ENCODE measurements around the gene ASIC1. TPM values are rescaled to one million over a fixed set of nuclear protein-coding genes. Genes with fewer than 3 reads are reported as not detected.

Gene ASIC1
- total and polyA plus RNA-seq, 2 experiments from 2014 or later: 0.76 to 1.5 TPM

DNA sequence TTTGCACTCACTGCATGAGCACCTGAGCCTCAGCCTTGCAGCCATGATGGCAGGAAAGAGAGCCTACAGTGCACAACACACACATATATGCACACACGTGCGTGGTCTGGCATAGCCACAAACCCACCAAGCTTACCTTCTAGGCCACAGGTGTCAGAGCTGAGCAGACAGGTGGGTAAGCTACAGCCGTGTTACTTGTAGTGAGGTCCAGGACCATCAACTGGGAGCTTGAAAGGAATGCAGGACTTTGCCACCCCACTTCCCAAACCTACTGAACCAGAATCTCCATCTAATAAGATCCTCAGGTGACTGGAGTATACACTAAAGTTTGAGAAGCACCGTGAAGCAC, 2.7 kb downstream of the ASIC1 start:
- TF ChIP-seq, protein P1, sequence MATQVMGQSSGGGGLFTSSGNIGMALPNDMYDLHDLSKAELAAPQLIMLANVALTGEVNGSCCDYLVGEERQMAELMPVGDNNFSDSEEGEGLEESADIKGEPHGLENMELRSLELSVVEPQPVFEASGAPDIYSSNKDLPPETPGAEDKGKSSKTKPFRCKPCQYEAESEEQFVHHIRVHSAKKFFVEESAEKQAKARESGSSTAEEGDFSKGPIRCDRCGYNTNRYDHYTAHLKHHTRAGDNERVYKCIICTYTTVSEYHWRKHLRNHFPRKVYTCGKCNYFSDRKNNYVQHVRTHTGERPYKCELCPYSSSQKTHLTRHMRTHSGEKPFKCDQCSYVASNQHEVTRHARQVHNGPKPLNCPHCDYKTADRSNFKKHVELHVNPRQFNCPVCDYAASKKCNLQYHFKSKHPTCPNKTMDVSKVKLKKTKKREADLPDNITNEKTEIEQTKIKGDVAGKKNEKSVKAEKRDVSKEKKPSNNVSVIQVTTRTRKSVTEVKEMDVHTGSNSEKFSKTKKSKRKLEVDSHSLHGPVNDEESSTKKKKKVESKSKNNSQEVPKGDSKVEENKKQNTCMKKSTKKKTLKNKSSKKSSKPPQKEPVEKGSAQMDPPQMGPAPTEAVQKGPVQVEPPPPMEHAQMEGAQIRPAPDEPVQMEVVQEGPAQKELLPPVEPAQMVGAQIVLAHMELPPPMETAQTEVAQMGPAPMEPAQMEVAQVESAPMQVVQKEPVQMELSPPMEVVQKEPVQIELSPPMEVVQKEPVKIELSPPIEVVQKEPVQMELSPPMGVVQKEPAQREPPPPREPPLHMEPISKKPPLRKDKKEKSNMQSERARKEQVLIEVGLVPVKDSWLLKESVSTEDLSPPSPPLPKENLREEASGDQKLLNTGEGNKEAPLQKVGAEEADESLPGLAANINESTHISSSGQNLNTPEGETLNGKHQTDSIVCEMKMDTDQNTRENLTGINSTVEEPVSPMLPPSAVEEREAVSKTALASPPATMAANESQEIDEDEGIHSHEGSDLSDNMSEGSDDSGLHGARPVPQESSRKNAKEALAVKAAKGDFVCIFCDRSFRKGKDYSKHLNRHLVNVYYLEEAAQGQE (IDR thresholded peaks at IDR 0.05; ENCODE audit: unreplicated experiment): no peak
- no peak for TF ChIP-seq JUNB (IDR thresholded peaks at IDR 0.05; ENCODE audit: unreplicated experiment)
- TF ChIP-seq EZH2phosphoT487 (IDR thresholded peaks at IDR 0.05; ENCODE audit: unreplicated experiment): no peak
- no peak for TF ChIP-seq NANOG (IDR thresholded peaks at IDR 0.05; ENCODE audit: borderline replicate concordance)
- no peak for TF ChIP-seq EZH2 (IDR thresholded peaks at IDR 0.05; ENCODE audit: low read depth, unreplicated experiment)
- TF ChIP-seq ZNF331 (CRISPR knock-in tag; IDR thresholded peaks at IDR 0.05; ENCODE audit: low read depth): no peak
- TF ChIP-seq CREB1 (CRISPR knock-in tag; IDR thresholded peaks at IDR 0.05; ENCODE audit: low read depth): no peak
- TF ChIP-seq ZNF114 (CRISPR knock-in tag; IDR thresholded peaks at IDR 0.05): no peak
- no peak for TF ChIP-seq POLR2AphosphoS5 (IDR thresholded peaks at IDR 0.05; ENCODE audit: low read depth)
- TF ChIP-seq STAT1 (IDR thresholded peaks at IDR 0.05; ENCODE audit: unreplicated experiment): no peak
- TF ChIP-seq, protein P2, sequence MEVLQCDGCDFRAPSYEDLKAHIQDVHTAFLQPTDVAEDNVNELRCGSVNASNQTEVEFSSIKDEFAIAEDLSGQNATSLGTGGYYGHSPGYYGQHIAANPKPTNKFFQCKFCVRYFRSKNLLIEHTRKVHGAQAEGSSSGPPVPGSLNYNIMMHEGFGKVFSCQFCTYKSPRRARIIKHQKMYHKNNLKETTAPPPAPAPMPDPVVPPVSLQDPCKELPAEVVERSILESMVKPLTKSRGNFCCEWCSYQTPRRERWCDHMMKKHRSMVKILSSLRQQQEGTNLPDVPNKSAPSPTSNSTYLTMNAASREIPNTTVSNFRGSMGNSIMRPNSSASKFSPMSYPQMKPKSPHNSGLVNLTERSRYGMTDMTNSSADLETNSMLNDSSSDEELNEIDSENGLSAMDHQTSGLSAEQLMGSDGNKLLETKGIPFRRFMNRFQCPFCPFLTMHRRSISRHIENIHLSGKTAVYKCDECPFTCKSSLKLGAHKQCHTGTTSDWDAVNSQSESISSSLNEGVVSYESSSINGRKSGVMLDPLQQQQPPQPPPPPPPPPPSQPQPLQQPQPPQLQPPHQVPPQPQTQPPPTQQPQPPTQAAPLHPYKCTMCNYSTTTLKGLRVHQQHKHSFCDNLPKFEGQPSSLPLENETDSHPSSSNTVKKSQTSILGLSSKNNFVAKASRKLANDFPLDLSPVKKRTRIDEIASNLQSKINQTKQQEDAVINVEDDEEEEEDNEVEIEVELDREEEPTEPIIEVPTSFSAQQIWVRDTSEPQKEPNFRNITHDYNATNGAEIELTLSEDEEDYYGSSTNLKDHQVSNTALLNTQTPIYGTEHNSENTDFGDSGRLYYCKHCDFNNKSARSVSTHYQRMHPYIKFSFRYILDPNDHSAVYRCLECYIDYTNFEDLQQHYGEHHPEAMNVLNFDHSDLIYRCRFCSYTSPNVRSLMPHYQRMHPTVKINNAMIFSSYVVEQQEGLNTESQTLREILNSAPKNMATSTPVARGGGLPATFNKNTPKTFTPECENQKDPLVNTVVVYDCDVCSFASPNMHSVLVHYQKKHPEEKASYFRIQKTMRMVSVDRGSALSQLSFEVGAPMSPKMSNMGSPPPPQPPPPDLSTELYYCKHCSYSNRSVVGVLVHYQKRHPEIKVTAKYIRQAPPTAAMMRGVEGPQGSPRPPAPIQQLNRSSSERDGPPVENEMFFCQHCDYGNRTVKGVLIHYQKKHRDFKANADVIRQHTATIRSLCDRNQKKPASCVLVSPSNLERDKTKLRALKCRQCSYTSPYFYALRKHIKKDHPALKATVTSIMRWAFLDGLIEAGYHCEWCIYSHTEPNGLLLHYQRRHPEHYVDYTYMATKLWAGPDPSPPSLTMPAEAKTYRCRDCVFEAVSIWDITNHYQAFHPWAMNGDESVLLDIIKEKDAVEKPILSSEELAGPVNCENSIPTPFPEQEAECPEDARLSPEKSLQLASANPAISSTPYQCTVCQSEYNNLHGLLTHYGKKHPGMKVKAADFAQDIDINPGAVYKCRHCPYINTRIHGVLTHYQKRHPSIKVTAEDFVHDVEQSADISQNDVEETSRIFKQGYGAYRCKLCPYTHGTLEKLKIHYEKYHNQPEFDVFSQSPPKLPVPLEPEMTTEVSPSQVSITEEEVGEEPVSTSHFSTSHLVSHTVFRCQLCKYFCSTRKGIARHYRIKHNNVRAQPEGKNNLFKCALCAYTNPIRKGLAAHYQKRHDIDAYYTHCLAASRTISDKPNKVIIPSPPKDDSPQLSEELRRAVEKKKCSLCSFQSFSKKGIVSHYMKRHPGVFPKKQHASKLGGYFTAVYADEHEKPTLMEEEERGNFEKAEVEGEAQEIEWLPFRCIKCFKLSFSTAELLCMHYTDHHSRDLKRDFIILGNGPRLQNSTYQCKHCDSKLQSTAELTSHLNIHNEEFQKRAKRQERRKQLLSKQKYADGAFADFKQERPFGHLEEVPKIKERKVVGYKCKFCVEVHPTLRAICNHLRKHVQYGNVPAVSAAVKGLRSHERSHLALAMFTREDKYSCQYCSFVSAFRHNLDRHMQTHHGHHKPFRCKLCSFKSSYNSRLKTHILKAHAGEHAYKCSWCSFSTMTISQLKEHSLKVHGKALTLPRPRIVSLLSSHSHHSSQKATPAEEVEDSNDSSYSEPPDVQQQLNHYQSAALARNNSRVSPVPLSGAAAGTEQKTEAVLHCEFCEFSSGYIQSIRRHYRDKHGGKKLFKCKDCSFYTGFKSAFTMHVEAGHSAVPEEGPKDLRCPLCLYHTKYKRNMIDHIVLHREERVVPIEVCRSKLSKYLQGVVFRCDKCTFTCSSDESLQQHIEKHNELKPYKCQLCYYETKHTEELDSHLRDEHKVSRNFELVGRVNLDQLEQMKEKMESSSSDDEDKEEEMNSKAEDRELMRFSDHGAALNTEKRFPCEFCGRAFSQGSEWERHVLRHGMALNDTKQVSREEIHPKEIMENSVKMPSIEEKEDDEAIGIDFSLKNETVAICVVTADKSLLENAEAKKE (CRISPR knock-in tag; IDR thresholded peaks at IDR 0.05): no peak
- TF ChIP-seq, protein P3, sequence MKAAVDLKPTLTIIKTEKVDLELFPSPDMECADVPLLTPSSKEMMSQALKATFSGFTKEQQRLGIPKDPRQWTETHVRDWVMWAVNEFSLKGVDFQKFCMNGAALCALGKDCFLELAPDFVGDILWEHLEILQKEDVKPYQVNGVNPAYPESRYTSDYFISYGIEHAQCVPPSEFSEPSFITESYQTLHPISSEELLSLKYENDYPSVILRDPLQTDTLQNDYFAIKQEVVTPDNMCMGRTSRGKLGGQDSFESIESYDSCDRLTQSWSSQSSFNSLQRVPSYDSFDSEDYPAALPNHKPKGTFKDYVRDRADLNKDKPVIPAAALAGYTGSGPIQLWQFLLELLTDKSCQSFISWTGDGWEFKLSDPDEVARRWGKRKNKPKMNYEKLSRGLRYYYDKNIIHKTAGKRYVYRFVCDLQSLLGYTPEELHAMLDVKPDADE (IDR thresholded peaks at IDR 0.05): no peak
- TF ChIP-seq, protein P4, sequence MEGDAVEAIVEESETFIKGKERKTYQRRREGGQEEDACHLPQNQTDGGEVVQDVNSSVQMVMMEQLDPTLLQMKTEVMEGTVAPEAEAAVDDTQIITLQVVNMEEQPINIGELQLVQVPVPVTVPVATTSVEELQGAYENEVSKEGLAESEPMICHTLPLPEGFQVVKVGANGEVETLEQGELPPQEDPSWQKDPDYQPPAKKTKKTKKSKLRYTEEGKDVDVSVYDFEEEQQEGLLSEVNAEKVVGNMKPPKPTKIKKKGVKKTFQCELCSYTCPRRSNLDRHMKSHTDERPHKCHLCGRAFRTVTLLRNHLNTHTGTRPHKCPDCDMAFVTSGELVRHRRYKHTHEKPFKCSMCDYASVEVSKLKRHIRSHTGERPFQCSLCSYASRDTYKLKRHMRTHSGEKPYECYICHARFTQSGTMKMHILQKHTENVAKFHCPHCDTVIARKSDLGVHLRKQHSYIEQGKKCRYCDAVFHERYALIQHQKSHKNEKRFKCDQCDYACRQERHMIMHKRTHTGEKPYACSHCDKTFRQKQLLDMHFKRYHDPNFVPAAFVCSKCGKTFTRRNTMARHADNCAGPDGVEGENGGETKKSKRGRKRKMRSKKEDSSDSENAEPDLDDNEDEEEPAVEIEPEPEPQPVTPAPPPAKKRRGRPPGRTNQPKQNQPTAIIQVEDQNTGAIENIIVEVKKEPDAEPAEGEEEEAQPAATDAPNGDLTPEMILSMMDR (conservative IDR thresholded peaks at IDR 0.05; ENCODE audit: low read depth in 2 of 2): no peak
- ATAC-seq (no peak), DNase-seq (ENCODE audit: low spot score) (no peak)
- Histone ChIP-seq H3K4me2 (no peak overlapping the region), H3F3A (replicated peaks; ENCODE audit: low read depth) (peaks cover 9% of the 10 kb centered on the region), H3K27ac (ENCODE audit: low read depth) (no peak overlapping the region), H3K36me3 (ENCODE audit: insufficient read depth) (no peaks in the 10 kb centered on the region), H3K27me3 (ENCODE audit: insufficient read depth) (peaks cover 70% of the 10 kb centered on the region), H2AFZ (no peak overlapping the region), H3K4me3 (no peak overlapping the region), H4K20me1 (replicated peaks; ENCODE audit: insufficient read depth) (no peaks in the 10 kb centered on the region), H3K4me1 (ENCODE audit: insufficient read depth) (peaks cover 9% of the 10 kb centered on the region), H3K9me2 (ENCODE audit: insufficient read depth) (no peaks in the 10 kb centered on the region), H3K79me2 (replicated peaks; ENCODE audit: insufficient read depth) (no peaks in the 10 kb centered on the region)
- H3K9me3 Mint-ChIP-seq: no peaks in the 10 kb centered on the region; the same call in 1 of the 3 replicates
- no peak overlapping the region for H3K27ac Mint-ChIP-seq
- H3K27me3 Mint-ChIP-seq (ENCODE audit: insufficient read depth, low read depth, poor library complexity): peaks cover 45% of the 10 kb centered on the region
- H3K4me1 Mint-ChIP-seq: peaks cover 28% of the 10 kb centered on the region
- H3K36me3 Mint-ChIP-seq (ENCODE audit: low read depth): no peaks in the 10 kb centered on the region; the same call in 2 of the 3 replicates
- H3K4me3 Mint-ChIP-seq: no peak overlapping the region
